Endometrium (tissue), 2 donors: ENCODE results near the gene GSTA5.
"Not testable (repeated sequence)": the region's sequence is repeated elsewhere in the genome, so short reads cannot be mapped to it uniquely, and the experiment has no call there.

ENCODE experiments used
- FAIRE-seq: peaks from 2 replicates; lab custom pipeline; 2012; peaks lifted over from hg19 to GRCh38; lab: Jason Lieb, UNC
- donor health status: control.
- donor health status: control.

Gene GSTA5

GRCh38 chr6:52840763-52841585 lies at the start of gene GSTA5:
Gene GSTA5 (minus strand): TSS chr6:52840813.
- no peak for FAIRE-seq

GRCh38 chr6:52890018-52890417 lies 49.4 kb upstream of the GSTA5 start:
- FAIRE-seq: no peak

GRCh38 chr6:52887910-52888524 lies 47.4 kb upstream of the GSTA5 start:
- FAIRE-seq: no peak

GRCh38 chr6:52881996-52882841 lies 41.6 kb upstream of the GSTA5 start:
- FAIRE-seq: no peak

- FAIRE-seq: no peak
Measured at GRCh38 chr6:52881662-52881995, 41.0 kb upstream of the GSTA5 start.

- FAIRE-seq: no peak
Measured at GRCh38 chr6:52877786-52878185, 37.2 kb upstream of the GSTA5 start.

- FAIRE-seq: no peak
Measured at GRCh38 chr6:52877168-52877567, 36.6 kb upstream of the GSTA5 start.

- no peak for FAIRE-seq
Measured at GRCh38 chr6:52876056-52876787, 35.6 kb upstream of the GSTA5 start.

- no peak for FAIRE-seq
Measured at GRCh38 chr6:52872031-52872430, 31.4 kb upstream of the GSTA5 start.

- FAIRE-seq: no peak
Measured at GRCh38 chr6:52871621-52872020, 31.0 kb upstream of the GSTA5 start.

GRCh38 chr6:52870335-52871091 lies 29.9 kb upstream of the GSTA5 start:
- not testable (repeated sequence) for FAIRE-seq

- FAIRE-seq: not testable (repeated sequence)
Measured at GRCh38 chr6:52868899-52869298, 28.3 kb upstream of the GSTA5 start.

- FAIRE-seq: no peak
Measured at GRCh38 chr6:52868240-52868639, 27.6 kb upstream of the GSTA5 start.

GRCh38 chr6:52861151-52861550 lies 20.5 kb upstream of the GSTA5 start:
- not testable (repeated sequence) for FAIRE-seq

GRCh38 chr6:52858416-52858815 lies 17.8 kb upstream of the GSTA5 start:
- FAIRE-seq: no peak

- not testable (repeated sequence) for FAIRE-seq
Measured at GRCh38 chr6:52856137-52856536, 15.5 kb upstream of the GSTA5 start.

GRCh38 chr6:52849137-52849536 lies 8.5 kb upstream of the GSTA5 start:
- FAIRE-seq: no peak

- no peak for FAIRE-seq
Measured at GRCh38 chr6:52846002-52846401, 5.4 kb upstream of the GSTA5 start.

- no peak for FAIRE-seq
Measured at GRCh38 chr6:52843605-52844004, 3.0 kb upstream of the GSTA5 start.

- no peak for FAIRE-seq
Measured at GRCh38 chr6:52839124-52840055, 1.2 kb downstream of the GSTA5 start.
